Measurements from ENCODE around the gene GALNT18. TPM values are rescaled to one million over a fixed set of nuclear protein-coding genes. Genes with fewer than 3 reads are reported as not detected.

Gene GALNT18
- total RNA-seq, 2 donors from 2014 or later = not detected

DNA sequence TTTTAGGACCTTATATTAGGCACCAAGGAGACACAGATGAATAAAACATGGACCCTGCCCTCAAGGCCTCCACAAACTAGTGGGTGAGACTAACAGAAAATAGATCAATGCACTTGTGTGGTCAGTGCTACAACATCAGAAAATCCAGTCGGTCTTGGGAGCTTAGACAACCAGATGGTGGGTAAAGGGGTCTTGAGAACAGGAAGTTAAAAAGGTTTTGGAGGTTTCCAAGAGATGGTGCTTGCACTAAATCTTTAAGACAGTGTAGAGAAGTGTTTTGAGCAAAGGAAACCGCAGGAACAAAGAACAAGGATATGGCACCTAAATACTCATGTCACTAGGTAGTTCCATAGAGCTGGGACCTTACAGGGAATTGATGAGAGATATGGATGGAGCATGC lies 56.2 kb downstream of the GALNT18 start:
- Mint-ChIP-seq H3K27ac (no peak overlapping the region), H3K36me3 (ENCODE audit: low read depth) (peaks cover 4% of the 10 kb centered on the region), H3K4me3 (no peak overlapping the region), H3K4me1 (peaks cover 5% of the 10 kb centered on the region), H3K27me3 (peaks cover 21% of the 10 kb centered on the region)
- no peak for ATAC-seq
- DNase-seq = no peak
- H3K9me3 ChIP-seq (ENCODE audit: control insufficient read depth, low read length, poor library complexity, severe bottlenecking) = no peaks in the 10 kb centered on the region

DNA sequence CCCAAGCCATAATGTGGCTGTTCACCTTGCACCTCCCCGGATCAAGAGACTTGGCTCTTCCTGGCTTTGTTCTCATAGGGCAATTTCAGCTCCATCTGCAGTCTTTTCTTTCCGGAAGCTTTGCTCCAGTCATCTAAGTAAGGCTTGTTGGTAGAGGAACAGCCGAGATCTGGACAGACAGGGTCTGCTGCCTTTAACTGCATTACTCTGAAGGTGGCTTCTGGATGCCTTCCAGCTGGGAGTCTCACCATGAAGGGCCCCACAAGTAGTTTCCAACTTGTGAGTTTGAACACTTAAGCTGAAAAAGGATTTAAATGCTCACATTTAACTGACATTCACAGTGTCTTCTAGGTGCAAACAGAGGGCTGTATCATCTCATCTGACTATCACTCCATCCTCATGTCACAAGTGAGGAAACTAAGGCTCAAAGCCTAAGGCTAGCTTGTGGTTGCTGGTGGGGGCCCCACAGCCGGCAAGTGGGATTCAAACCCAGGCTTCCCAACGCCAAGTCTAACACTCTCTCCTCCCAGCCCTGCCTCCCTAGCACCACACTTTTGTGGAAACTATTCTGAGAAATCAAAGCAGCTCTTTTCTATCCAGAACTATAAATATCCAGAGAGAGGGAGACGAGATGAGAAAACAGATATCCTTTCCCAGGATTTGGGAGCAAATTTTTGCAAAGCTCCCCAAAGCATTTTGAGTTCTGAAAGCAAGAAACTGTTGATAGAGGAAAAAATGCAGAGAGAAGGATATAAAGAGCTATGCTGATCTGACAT lies 58.4 kb downstream of the GALNT18 start:
- ATAC-seq (no peak), DNase-seq (no peak)
- peaks cover 12% of the 10 kb centered on the region for H3K27me3 Mint-ChIP-seq
- H3K27ac Mint-ChIP-seq = no peak overlapping the region
- peaks cover 5% of the 10 kb centered on the region for H3K4me1 Mint-ChIP-seq
- H3K4me3 Mint-ChIP-seq = no peak overlapping the region
- no peaks in the 10 kb centered on the region for H3K9me3 ChIP-seq (ENCODE audit: control insufficient read depth, low read length, poor library complexity, severe bottlenecking)
- H3K36me3 Mint-ChIP-seq (ENCODE audit: low read depth) = no peaks in the 10 kb centered on the region

DNA sequence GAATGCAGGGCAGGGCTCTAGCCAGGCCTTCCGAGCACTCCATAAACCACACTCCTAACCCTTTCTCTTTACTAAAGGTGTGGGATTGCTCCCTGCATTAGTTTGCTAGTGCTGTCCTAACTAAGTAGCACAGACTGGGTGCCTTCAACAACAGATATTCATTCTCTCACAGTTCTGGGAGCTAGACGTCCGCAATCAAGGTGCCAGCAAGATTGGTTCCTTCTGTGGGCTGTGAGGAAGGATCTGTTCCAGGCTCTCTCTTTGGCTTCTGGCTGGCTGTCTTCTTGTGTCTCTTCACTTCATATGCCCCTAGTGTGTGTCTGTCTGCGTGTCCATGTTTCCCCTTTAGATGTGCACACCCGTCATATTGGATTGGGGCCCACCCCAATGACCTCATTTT lies 59.8 kb downstream of the GALNT18 start:
- Mint-ChIP-seq H3K4me1 (peaks cover 2% of the 10 kb centered on the region), H3K27me3 (peaks cover 6% of the 10 kb centered on the region), H3K36me3 (ENCODE audit: low read depth) (no peaks in the 10 kb centered on the region), H3K4me3 (no peak overlapping the region), H3K27ac (no peak overlapping the region)
- ATAC-seq (no peak), DNase-seq (no peak)
- H3K9me3 ChIP-seq (ENCODE audit: control insufficient read depth, low read length, poor library complexity, severe bottlenecking) = no peaks in the 10 kb centered on the region

DNA sequence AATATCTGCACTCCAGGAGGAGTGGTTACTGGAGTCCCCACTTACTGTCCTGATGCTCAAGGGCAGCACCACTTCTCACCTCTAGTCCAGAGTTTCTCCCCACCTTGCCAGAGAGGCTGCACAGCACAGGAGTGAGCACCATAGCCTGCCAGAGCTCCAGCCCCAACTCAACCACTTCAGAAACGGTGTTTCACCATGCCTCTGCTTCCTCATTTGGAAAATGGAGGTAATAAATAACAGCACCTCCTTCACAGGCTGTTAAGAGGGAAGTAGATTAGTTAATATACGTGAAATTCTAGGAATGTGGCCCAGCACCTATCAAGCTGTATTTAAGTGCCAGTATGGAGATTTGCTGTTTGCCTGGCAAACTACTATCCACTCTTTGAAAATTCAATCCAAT lies 63.0 kb downstream of the GALNT18 start:
- no peaks in the 10 kb centered on the region for H3K4me1 Mint-ChIP-seq
- no peaks in the 10 kb centered on the region for H3K9me3 ChIP-seq (ENCODE audit: control insufficient read depth, low read length, poor library complexity, severe bottlenecking)
- DNase-seq (no peak), ATAC-seq (no peak)
- no peaks in the 10 kb centered on the region for H3K36me3 Mint-ChIP-seq (ENCODE audit: low read depth)
- H3K27ac Mint-ChIP-seq = no peak overlapping the region
- peaks cover 11% of the 10 kb centered on the region for H3K27me3 Mint-ChIP-seq
- no peak overlapping the region for H3K4me3 Mint-ChIP-seq

DNA sequence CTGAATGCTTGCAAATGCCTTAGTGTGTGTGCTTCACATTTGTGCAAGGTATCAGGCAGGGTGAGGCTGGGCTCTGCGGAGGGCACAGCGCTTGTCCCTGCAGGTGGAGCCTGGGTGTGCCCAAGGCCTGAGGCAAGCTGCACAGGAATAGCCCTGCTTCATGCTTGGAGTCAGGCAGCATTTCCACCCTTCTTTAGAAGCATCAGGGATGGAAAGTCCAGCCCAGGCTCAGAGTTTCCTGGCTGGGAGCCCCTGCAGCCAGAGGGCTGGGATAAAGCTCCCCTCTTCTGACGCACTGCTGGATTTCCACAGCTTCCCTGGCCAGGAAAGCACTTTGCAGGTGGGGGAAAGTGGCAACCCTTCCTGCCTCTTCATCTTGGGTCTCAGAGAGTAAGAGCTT lies 63.4 kb downstream of the GALNT18 start:
- no peak for ATAC-seq
- Mint-ChIP-seq H3K27me3 (peaks cover 13% of the 10 kb centered on the region), H3K27ac (no peak overlapping the region), H3K4me3 (no peak overlapping the region), H3K4me1 (no peaks in the 10 kb centered on the region), H3K36me3 (ENCODE audit: low read depth) (no peaks in the 10 kb centered on the region)
- no peaks in the 10 kb centered on the region for H3K9me3 ChIP-seq (ENCODE audit: control insufficient read depth, low read length, poor library complexity, severe bottlenecking)
- DNase-seq = no peak

DNA sequence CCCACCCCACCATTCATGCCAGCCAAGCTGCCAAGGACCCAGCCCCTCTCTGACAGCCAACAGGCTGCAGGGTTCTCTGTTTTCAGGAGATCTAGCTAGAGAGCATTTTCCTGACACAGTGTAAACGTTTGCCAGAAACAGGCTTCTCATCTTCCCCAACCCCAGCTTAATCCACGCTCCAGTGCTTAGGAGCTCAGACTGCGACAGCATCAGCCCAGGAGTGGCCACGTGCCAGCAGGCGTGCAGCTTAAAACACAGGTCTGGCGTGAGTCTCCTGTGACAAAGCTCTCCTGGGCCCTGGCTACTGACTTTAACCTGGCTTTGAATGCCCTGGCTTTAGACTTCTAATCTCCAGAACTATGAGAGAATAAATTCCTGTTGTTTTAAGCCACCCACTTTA lies 66.6 kb downstream of the GALNT18 start:
- no peaks in the 10 kb centered on the region for H3K9me3 ChIP-seq (ENCODE audit: control insufficient read depth, low read length, poor library complexity, severe bottlenecking)
- H3K4me1 Mint-ChIP-seq = no peaks in the 10 kb centered on the region
- ATAC-seq (no peak), DNase-seq (no peak)
- H3K27ac Mint-ChIP-seq = no peak overlapping the region
- H3K4me3 Mint-ChIP-seq = no peak overlapping the region
- no peaks in the 10 kb centered on the region for H3K36me3 Mint-ChIP-seq (ENCODE audit: low read depth)
- peaks cover 26% of the 10 kb centered on the region for H3K27me3 Mint-ChIP-seq

DNA sequence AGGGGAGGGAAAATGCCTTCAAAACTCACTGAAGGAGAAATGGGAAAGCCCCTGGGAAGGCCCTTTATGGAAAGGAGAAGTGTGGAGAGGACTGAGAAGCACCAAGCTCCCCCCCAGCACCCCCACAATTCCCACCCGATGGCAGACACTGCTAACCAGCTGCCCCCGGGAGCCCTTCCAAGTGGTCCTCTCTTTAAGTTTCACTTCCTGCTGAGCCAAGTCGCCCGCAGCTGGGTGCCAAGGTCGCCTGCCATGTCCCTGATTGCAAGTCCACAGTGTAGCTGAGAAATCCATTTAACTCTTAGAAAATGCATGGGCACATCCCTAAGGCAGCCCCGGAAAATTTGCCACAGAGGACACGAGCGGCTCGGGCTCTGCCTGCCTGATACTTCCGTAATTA lies 68.2 kb downstream of the GALNT18 start:
- ATAC-seq (no peak), DNase-seq (no peak)
- Mint-ChIP-seq H3K27me3 (peaks cover 29% of the 10 kb centered on the region), H3K36me3 (ENCODE audit: low read depth) (no peaks in the 10 kb centered on the region), H3K27ac (no peak overlapping the region), H3K4me1 (no peaks in the 10 kb centered on the region), H3K4me3 (no peak overlapping the region)
- no peaks in the 10 kb centered on the region for H3K9me3 ChIP-seq (ENCODE audit: control insufficient read depth, low read length, poor library complexity, severe bottlenecking)

DNA sequence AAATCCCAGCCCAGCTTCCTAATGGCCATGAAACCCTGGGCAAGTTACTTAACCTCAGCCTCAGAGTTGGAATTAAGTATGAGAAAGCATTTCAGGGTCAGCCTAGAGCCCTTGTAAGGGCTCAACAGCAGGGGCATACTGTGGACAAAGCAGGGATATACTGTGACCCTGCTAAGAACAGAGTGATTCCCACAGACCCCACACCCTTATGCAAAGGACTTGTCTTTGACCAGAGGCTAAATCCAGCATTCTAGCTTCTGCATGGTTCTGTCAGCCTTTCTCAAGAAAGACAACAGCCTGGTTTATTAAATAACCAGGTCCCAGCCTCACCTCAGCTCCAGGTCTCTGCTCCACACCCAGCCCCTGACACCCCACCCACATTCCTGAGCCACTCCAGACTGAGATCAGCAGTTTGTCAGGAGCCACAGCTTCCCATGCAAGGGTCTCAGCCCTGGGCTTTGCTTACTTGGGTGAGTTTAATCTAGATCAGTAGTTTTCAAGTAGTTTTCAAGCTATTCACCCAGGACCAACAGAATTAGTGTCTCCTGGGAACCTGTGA lies 69.2 kb downstream of the GALNT18 start:
- H3K9me3 ChIP-seq (ENCODE audit: control insufficient read depth, low read length, poor library complexity, severe bottlenecking) = no peaks in the 10 kb centered on the region
- DNase-seq = no peak
- H3K27me3 Mint-ChIP-seq = peaks cover 37% of the 10 kb centered on the region
- no peaks in the 10 kb centered on the region for H3K4me1 Mint-ChIP-seq
- H3K4me3 Mint-ChIP-seq = no peak overlapping the region
- no peak overlapping the region for H3K27ac Mint-ChIP-seq
- no peak for ATAC-seq
- H3K36me3 Mint-ChIP-seq (ENCODE audit: low read depth) = no peaks in the 10 kb centered on the region

DNA sequence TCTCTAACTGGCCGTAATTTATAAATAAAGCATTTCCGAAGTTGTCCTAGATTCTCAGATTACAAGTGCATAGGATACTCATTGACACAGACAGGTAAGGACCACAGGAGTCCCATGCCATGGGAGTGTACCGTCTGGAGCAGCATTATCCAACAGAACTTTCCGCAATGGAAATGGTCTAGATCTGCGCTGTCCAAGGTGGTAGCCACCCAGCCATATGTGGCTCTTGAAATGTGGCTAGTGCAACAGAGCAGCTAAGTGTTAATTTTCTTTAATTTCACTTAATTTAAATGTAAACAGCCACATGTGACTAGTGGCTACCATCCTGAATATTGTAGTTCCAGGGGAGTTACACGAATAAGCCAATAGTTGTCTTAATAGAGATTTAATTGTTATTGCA lies 71.3 kb downstream of the GALNT18 start:
- Mint-ChIP-seq H3K27me3 (peaks cover 37% of the 10 kb centered on the region), H3K4me3 (no peak overlapping the region), H3K27ac (no peak overlapping the region), H3K4me1 (no peaks in the 10 kb centered on the region), H3K36me3 (ENCODE audit: low read depth) (no peaks in the 10 kb centered on the region)
- H3K9me3 ChIP-seq (ENCODE audit: control insufficient read depth, low read length, poor library complexity, severe bottlenecking) = no peaks in the 10 kb centered on the region
- ATAC-seq (no peak), DNase-seq (no peak)

DNA sequence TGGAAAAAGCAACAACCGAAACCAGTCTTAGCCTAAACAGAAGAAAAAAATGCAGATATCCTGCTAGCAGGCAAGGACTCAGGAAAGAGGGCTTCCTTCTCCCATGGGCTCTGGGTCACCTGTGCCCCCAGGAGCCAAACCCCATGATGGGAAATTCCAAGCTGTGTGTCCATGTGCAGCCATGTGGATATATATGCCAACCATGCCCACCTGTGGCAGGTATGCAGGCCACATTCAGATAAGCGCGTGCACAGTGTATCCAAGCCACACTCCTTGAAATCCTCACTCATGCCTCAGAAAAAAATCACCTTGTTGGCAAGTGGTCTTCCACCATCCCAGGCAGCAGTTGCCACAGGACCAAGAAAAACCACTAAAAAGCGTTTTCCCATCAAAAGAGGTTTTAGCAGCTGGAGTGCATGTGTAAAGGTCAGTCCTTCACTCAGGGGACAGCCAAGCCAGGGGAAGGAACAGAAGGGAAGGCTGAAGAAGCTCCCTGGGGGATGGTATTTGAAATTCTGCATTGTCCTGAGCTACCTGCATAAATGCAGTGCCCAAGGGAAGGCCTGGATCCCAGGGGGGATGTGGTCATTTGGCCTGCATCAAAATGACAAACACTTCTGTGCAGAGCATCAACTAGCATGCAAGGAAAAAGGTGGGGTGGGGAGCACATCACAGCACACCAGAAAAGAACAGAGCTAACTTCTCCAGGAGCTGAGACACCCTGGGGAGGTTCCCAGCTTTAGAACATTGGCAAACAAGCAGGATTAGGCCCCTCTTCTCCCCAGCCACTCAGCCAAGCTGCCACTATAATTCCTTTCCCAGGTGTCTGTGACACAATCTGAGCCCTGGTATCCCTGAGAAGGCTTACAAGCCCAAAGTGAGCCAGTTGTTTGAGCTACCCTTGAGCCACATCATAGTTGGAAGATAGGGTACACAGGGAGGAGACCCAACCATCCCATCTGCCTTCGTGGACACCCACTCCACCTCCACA lies 76.2 kb downstream of the GALNT18 start:
- DNase-seq = no peak
- Mint-ChIP-seq H3K27ac (no peak overlapping the region), H3K4me1 (no peaks in the 10 kb centered on the region), H3K36me3 (ENCODE audit: low read depth) (no peaks in the 10 kb centered on the region), H3K27me3 (peaks cover 21% of the 10 kb centered on the region), H3K4me3 (no peak overlapping the region)
- no peak for ATAC-seq
- no peaks in the 10 kb centered on the region for H3K9me3 ChIP-seq (ENCODE audit: control insufficient read depth, low read length, poor library complexity, severe bottlenecking)

DNA sequence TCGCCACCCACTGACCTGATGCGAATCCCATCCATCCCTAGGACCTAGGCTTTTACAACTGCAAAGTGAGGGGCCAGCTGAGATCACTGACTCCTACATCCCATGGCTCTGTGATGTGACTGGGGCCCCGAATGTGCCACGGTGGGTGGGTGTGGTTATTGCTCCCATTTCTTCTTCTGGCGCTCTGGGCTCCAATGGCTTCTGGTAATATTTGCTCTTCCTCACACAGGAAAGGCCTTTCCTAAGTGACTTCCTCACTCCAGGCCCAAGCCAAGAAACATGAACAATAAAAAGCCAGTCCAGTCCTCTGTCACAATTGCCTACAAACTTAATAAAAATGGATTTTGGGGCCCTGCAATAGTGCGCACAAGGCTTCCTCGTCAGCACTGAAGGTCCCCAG lies 78.1 kb downstream of the GALNT18 start:
- Mint-ChIP-seq H3K27me3 (peaks cover 24% of the 10 kb centered on the region), H3K4me3 (no peak overlapping the region), H3K36me3 (ENCODE audit: low read depth) (no peaks in the 10 kb centered on the region), H3K27ac (no peak overlapping the region), H3K4me1 (no peaks in the 10 kb centered on the region)
- DNase-seq = no peak
- H3K9me3 ChIP-seq (ENCODE audit: control insufficient read depth, low read length, poor library complexity, severe bottlenecking) = no peaks in the 10 kb centered on the region
- ATAC-seq = no peak

DNA sequence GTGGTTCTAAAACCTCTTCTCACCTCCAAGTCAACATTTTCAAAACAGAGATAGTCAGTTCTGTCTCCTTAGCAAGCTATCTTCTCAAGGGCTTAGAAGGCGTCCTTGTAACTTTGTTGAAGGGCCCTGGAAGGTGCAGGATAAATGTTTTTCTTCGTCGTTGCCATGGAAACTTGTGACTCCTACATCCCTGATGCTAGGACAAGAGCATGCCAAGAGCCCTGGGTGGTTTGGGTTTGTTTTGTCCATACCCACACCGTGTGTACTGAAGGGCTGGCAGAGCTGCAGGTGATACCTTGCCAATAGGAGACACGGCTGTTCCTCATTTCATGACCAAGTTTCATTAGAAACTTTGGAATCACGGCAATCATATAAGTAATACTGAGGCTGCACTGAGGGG lies 81.6 kb downstream of the GALNT18 start:
- Mint-ChIP-seq H3K27me3 (peaks cover 19% of the 10 kb centered on the region), H3K36me3 (ENCODE audit: low read depth) (no peaks in the 10 kb centered on the region), H3K4me1 (no peaks in the 10 kb centered on the region), H3K27ac (no peak overlapping the region), H3K4me3 (no peak overlapping the region)
- DNase-seq (no peak), ATAC-seq (no peak)
- no peaks in the 10 kb centered on the region for H3K9me3 ChIP-seq (ENCODE audit: control insufficient read depth, low read length, poor library complexity, severe bottlenecking)

DNA sequence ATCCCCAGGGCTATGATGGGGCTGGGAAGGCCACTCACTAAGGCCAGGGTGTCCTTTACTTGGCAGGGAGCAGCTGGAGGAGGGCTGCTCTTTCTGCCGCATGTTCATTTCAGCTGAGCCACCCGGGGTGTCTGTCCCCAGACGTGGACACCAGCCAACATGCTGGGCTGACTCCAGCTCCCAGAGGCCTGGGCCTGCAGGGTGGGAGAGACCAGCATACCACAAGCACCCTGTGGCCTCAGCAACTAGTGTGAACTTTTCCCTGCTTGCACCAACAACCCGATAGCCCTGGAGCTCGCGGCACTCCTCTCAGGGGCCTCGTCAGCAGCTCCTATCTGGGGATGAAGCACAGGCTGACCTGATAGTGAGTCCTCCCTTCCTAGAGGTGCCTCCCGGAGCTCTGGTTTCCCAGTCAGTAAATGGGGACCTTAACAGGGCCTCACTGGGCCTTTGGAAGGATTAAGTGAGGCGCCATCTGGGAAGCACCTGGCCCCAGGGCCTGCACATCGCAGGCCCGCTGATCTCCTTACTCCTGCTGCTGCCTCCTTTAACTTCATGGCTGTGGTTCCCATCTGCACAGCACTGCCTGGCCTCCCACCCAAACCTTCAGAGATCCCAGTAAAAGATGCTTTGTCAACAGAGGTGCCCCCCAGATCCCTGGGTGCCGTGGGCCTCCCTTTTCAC lies 83.4 kb downstream of the GALNT18 start:
- no peaks in the 10 kb centered on the region for H3K36me3 Mint-ChIP-seq (ENCODE audit: low read depth)
- H3K4me1 Mint-ChIP-seq = no peaks in the 10 kb centered on the region
- H3K27ac Mint-ChIP-seq = no peak overlapping the region
- H3K27me3 Mint-ChIP-seq = peaks cover 30% of the 10 kb centered on the region
- ATAC-seq = no peak
- no peak for DNase-seq
- H3K9me3 ChIP-seq (ENCODE audit: control insufficient read depth, low read length, poor library complexity, severe bottlenecking) = no peaks in the 10 kb centered on the region
- no peak overlapping the region for H3K4me3 Mint-ChIP-seq

Measured in T-helper 17 cell (primary cell).